SK-N-SH (cell line): ENCODE measurements around the gene KLHL20. TPM values are rescaled to one million over a fixed set of nuclear protein-coding genes. Genes with fewer than 3 reads are reported as not detected.
"Not testable (repeated sequence)": the region's sequence is repeated elsewhere in the genome, so short reads cannot be mapped to it uniquely, and the experiment has no call there.

Source experiments
- CTCF ChIA-PET: fragments of 300-600, 350-600 bp; formaldehyde crosslinking; extraction: SDS; loops from one replicate; lab custom pipeline; 2021; lab: Yijun Ruan, JAX
- POLR2A ChIA-PET: fragments of 350-600 bp; sonication (Branson Sonifier 250); formaldehyde crosslinking; extraction: SDS; loops from one replicate; lab custom pipeline; 2020; ENCODE audit warnings: antibody characterized with exemption, inconsistent platforms; lab: Yijun Ruan, JAX
- DNase-seq: peaks from one replicate; pipeline ENCODE4 v3.0.0; 2012
- H2AFZ ChIP-seq: fragments of 200-600 bp; sonication (generic); 2 replicates; pipeline ENCODE4 v1.8.1; 2016; ENCODE audit warnings: antibody characterized with exemption, mild to moderate bottlenecking, low read depth
- H3F3A ChIP-seq: fragments of 200-600 bp; sonication (generic); replicated peaks from 2 replicates; pipeline ENCODE3; 2016; ENCODE audit warnings: antibody characterized with exemption, mild to moderate bottlenecking; ENCODE audit not compliant: insufficient read depth
- H3K27ac ChIP-seq, 2 experiments: fragments of 200-500 bp in 1 of 2; fragments of 200-600 bp in 1 of 2; sonication (Bioruptor generic) in 1 of 2; sonication (generic), shearing (Covaris generic) in 1 of 2; 2 replicates each; pipeline versions ENCODE4 v1.5.1 to v1.6.1; 2014 to 2016; ENCODE audit warnings: low read depth in 2 of 2, inconsistent platforms in 1 of 2, low read length in 1 of 2, mild to moderate bottlenecking in 1 of 2, mixed read lengths in 1 of 2
- H3K27me3 ChIP-seq: fragments of 200-600 bp; sonication (generic), shearing (Covaris generic); 2 replicates; pipeline ENCODE4 v1.6.1; 2016; ENCODE audit warnings: mixed run types; ENCODE audit not compliant: insufficient read depth
- H3K36me3 ChIP-seq, 2 experiments: fragments of 200-500 bp in 1 of 2; fragments of 200-600 bp in 1 of 2; sonication (Bioruptor generic) in 1 of 2; sonication (generic) in 1 of 2; replicated peaks in 1 of 2; 2 replicates each; pipeline versions ENCODE3 to v1.5.1; 2014 to 2016; ENCODE audit warnings: low read length in 1 of 2, mild to moderate bottlenecking in 1 of 2; ENCODE audit not compliant: insufficient read depth in 2 of 2, control insufficient read depth in 1 of 2
- H3K4me1 ChIP-seq, 2 experiments: fragments of 200-500 bp in 1 of 2; fragments of 200-600 bp in 1 of 2; sonication (Bioruptor generic) in 1 of 2; sonication (generic), shearing (Covaris generic) in 1 of 2; 2 replicates each; pipeline versions ENCODE4 v1.5.1 to v1.6.1; 2014 to 2016; ENCODE audit warnings: low read depth in 1 of 2, low read length in 1 of 2, mixed run types in 1 of 2; ENCODE audit not compliant: insufficient read depth in 2 of 2, control insufficient read depth in 1 of 2
- H3K4me2 ChIP-seq: fragments of 200-600 bp; sonication (generic), shearing (Covaris generic); 2 replicates; pipeline ENCODE4 v1.6.1; 2017; ENCODE audit warnings: mixed run types
- H3K4me3 ChIP-seq, 2 experiments: fragments of 200-500 bp in 1 of 2; fragments of 200-600 bp in 1 of 2; sonication (Bioruptor generic) in 1 of 2; sonication (generic), shearing (Covaris generic) in 1 of 2; 2 replicates each; pipeline versions ENCODE4 v1.5.1 to v1.8.1; 2014 to 2016; ENCODE audit warnings: low read depth in 2 of 2, inconsistent platforms in 1 of 2, low read length in 1 of 2, mild to moderate bottlenecking in 1 of 2, mixed read lengths in 1 of 2, moderate library complexity in 1 of 2
- H3K79me2 ChIP-seq: fragments of 200-600 bp; sonication (generic); 2 replicates; pipeline ENCODE4 v1.8.1; 2017; ENCODE audit warnings: mild to moderate bottlenecking; ENCODE audit not compliant: insufficient read depth
- H3K9ac ChIP-seq: fragments of 200-600 bp; sonication (generic); 2 replicates; pipeline ENCODE4 v1.6.1; 2017; ENCODE audit warnings: mixed run types
- H3K9me2 ChIP-seq: fragments of 200-600 bp; sonication (generic); 2 replicates; pipeline ENCODE4 v1.6.1; 2017; ENCODE audit warnings: mixed run types
- H3K9me3 ChIP-seq: fragments of 200-600 bp; sonication (generic); 2 replicates; pipeline ENCODE4 v1.6.1; 2017; ENCODE audit warnings: mixed run types, mild to moderate bottlenecking, moderate library complexity
- H4K20me1 ChIP-seq: fragments of 200-600 bp; sonication (generic); 2 replicates; pipeline ENCODE4 v1.6.1; 2017; ENCODE audit warnings: mild to moderate bottlenecking, mixed run types; ENCODE audit not compliant: insufficient read depth
- CTCF ChIP-seq: fragments of 200-600 bp; sonication (generic); IDR thresholded peaks from 2 replicates; pipeline ENCODE4 v1.6.1; 2017; ENCODE audit warnings: antibody characterized with exemption, mild to moderate bottlenecking, moderate library complexity
- ELF1 ChIP-seq: IDR thresholded peaks from 2 replicates; pipeline ENCODE4 v1.4.0; 2012
- EP300 ChIP-seq, 2 experiments: IDR thresholded peaks; 2 replicates each; pipeline versions ENCODE4 v1.4.0 to v1.6.1; 2012; ENCODE audit warnings: borderline replicate concordance in 1 of 2, low read depth in 1 of 2, low read length in 1 of 2
- FOSL2 ChIP-seq: IDR thresholded peaks from 2 replicates; pipeline ENCODE4 v1.4.0; 2012; ENCODE audit warnings: low read depth, mild to moderate bottlenecking, moderate library complexity, borderline replicate concordance
- FOXJ3 ChIP-seq: sonication (generic); formaldehyde crosslinking; IDR thresholded peaks from 2 replicates; pipeline ENCODE4 v1.5.1; 2020; ENCODE audit warnings: mild to moderate bottlenecking, missing genetic modification reagents
- GABPA ChIP-seq: IDR thresholded peaks from 2 replicates; pipeline ENCODE4 v1.4.0; 2012; ENCODE audit warnings: low read depth, mild to moderate bottlenecking
- GATA2 ChIP-seq: sonication (generic); formaldehyde crosslinking; IDR thresholded peaks from 2 replicates; pipeline ENCODE4 v1.5.0; 2020; ENCODE audit warnings: mild to moderate bottlenecking, missing genetic modification reagents
- IRF3 ChIP-seq: fragments of 150-350 bp; IDR thresholded peaks from 2 replicates; pipeline ENCODE4 v1.6.1; 2016; ENCODE audit warnings: mild to moderate bottlenecking, low read depth, low read length
- JUND ChIP-seq: IDR thresholded peaks from 2 replicates; pipeline ENCODE4 v1.4.0; 2012
- MAX ChIP-seq: IDR thresholded peaks from 2 replicates; pipeline ENCODE4 v1.4.0; 2012; ENCODE audit warnings: low read depth
- MXI1 ChIP-seq: IDR thresholded peaks from 2 replicates; pipeline ENCODE4 v1.6.1; 2012; ENCODE audit warnings: mild to moderate bottlenecking, low read depth, low read length, improper control_type of control experiment
- NFIC ChIP-seq: IDR thresholded peaks from 2 replicates; pipeline ENCODE4 v1.4.0; 2012; ENCODE audit warnings: borderline replicate concordance
- NRF1 ChIP-seq: IDR thresholded peaks from 2 replicates; pipeline ENCODE4 v1.6.1; 2012; ENCODE audit warnings: low read depth, mild to moderate bottlenecking, low read length
- REST ChIP-seq: IDR thresholded peaks from 2 replicates; pipeline ENCODE4 v1.6.1; 2012; ENCODE audit warnings: mild to moderate bottlenecking, low read depth, low read length, moderate library complexity
- RXRA ChIP-seq: IDR thresholded peaks from 2 replicates; pipeline ENCODE4 v1.4.0; 2012; ENCODE audit warnings: low read depth, mild to moderate bottlenecking, borderline replicate concordance
- TEAD4 ChIP-seq: IDR thresholded peaks from 2 replicates; pipeline ENCODE4 v1.4.0; 2012; ENCODE audit warnings: mild to moderate bottlenecking, borderline replicate concordance; ENCODE audit not compliant: insufficient read depth
- WGBS: methylation state at CpG from one replicate; pipeline ENCODE4 v1.1.6; 2017; ENCODE audit warnings: low lambda C conversion rate; 5-methylcytosine and 5-hydroxymethylcytosine counted together
- polyA plus RNA-seq, 3 experiments: library from polyadenylated mRNA; depleted of rRNA; stranded (reverse); fragments of >200 nt; gene quantifications; 2 replicates each; pipeline ENCODE4 v1.2.3, GENCODE V29; 2012

KLHL20 gene
- polyA plus RNA-seq, 1 of the 3 experiments (the other 2 are of a cell fraction) = 14.0 TPM

- H3K9me3 ChIP-seq = no peaks in the 10 kb centered on the region
- peaks cover 25 to 40% of the 10 kb centered on the region in 2 experiments for H3K36me3 ChIP-seq
- CTCF ChIA-PET = no interaction called here
Observed at GRCh38 chr1:173802961-173803360, 88.2 kb downstream of the KLHL20 start.

GRCh38 chr1:173813654-173814053 is 98.9 kb downstream of the KLHL20 start:
- H3K9ac ChIP-seq, H3K4me3 ChIP-seq, DNase-seq, CTCF ChIA-PET, H3K9me3 ChIP-seq, H3F3A ChIP-seq, H3K4me1 ChIP-seq, H3K27me3 ChIP-seq, H3K4me2 ChIP-seq, H2AFZ ChIP-seq, POLR2A ChIA-PET, H4K20me1 ChIP-seq, H3K9me2 ChIP-seq, H3K27ac ChIP-seq: not testable (repeated sequence)
- Histone ChIP-seq H3K36me3 (peaks cover 0 to 10% of the 10 kb centered on the region in 2 experiments), H3K79me2 (peaks cover 98% of the 10 kb centered on the region)
- WGBS = 100% methylated on average over 5 of the region's 5 CpGs

More at GRCh38 chr1:173802961-173803360, 88.2 kb downstream of the KLHL20 start:
- Histone ChIP-seq H2AFZ (no peak overlapping the region), H3K4me1 (no peaks in the 10 kb centered on the region), H3K27me3 (no peaks in the 10 kb centered on the region), H3K27ac (no peak overlapping the region)
- POLR2A ChIA-PET = no interaction called here
- no peak for TF ChIP-seq NFIC
- no peak for TF ChIP-seq GATA2 (CRISPR knock-in tag)
- TF ChIP-seq, all 33 proteins: peak for 0
- H3K9me2 ChIP-seq = no peaks in the 10 kb centered on the region
- H3K9ac ChIP-seq = no peak overlapping the region
- H3K79me2 ChIP-seq = peaks cover 13% of the 10 kb centered on the region; the same call in 1 of the 2 replicates
- H3K4me3 ChIP-seq = no peak overlapping the region
- no peaks in the 10 kb centered on the region for H4K20me1 ChIP-seq
- H3F3A ChIP-seq = peaks cover 2% of the 10 kb centered on the region
- H3K4me2 ChIP-seq = no peak overlapping the region
- 93% methylated on average over 2 of the region's 2 CpGs for WGBS
- no peak for DNase-seq

- 92% methylated on average over 1 of the region's 1 CpG for WGBS
Observed at GRCh38 chr1:173818459-173818858, 103.7 kb downstream of the KLHL20 start.

More at GRCh38 chr1:173818459-173818858, 103.7 kb downstream of the KLHL20 start:
- Histone ChIP-seq H3K79me2 (peaks cover 100% of the 10 kb centered on the region), H3K27ac (no peak overlapping the region), H3K27me3 (no peaks in the 10 kb centered on the region), H3K36me3 (peaks cover 4 to 8% of the 10 kb centered on the region in 2 experiments)
- TF ChIP-seq NRF1 (no peak), JUND (no peak), FOSL2 (no peak), RXRA (no peak), MAX (no peak), GABPA (no peak), EP300 (IDR thresholded peaks at IDR 0.05; ENCODE audit: borderline replicate concordance in 1 of 2, low read depth in 1 of 2, low read length in 1 of 2) (no peak), FOXJ3 (CRISPR knock-in tag) (no peak), MXI1 (no peak), NFIC (no peak), IRF3 (no peak), ELF1 (no peak), REST (no peak), TEAD4 (no peak), CTCF (no peak)
- TF ChIP-seq, all 33 proteins: peak for 0
- Histone ChIP-seq H4K20me1 (no peaks in the 10 kb centered on the region), H3K4me3 (no peak overlapping the region), H3K4me1 (peaks cover 5 to 7% of the 10 kb centered on the region in 2 experiments; a peak in 3 of 4 replicates), H3K9me3 (no peaks in the 10 kb centered on the region), H2AFZ (no peak overlapping the region), H3F3A (no peaks in the 10 kb centered on the region), H3K9ac (no peak overlapping the region), H3K9me2 (no peaks in the 10 kb centered on the region), H3K4me2 (no peak overlapping the region)
- no peak for DNase-seq
- POLR2A ChIA-PET = no interaction called here
- CTCF ChIA-PET = interaction anchor here (0.6 kb wide), 1 partner anchor 925 kb away, joined by 3 read pairs; no protein-coding TSS in a partner anchor
